ENCODE results near the gene DEFB132. TPM values are rescaled to one million over a fixed set of nuclear protein-coding genes. Genes with fewer than 3 reads are reported as not detected.
A peak's percentile ranks its signal among the peaks of the same experiment; 100 is the strongest.

The DEFB132 gene
- total and polyA plus RNA-seq, 2 of the 13 experiments (the other 11 are each of a cell fraction or from before 2014, with no cell fraction given) = not detected

DNA sequence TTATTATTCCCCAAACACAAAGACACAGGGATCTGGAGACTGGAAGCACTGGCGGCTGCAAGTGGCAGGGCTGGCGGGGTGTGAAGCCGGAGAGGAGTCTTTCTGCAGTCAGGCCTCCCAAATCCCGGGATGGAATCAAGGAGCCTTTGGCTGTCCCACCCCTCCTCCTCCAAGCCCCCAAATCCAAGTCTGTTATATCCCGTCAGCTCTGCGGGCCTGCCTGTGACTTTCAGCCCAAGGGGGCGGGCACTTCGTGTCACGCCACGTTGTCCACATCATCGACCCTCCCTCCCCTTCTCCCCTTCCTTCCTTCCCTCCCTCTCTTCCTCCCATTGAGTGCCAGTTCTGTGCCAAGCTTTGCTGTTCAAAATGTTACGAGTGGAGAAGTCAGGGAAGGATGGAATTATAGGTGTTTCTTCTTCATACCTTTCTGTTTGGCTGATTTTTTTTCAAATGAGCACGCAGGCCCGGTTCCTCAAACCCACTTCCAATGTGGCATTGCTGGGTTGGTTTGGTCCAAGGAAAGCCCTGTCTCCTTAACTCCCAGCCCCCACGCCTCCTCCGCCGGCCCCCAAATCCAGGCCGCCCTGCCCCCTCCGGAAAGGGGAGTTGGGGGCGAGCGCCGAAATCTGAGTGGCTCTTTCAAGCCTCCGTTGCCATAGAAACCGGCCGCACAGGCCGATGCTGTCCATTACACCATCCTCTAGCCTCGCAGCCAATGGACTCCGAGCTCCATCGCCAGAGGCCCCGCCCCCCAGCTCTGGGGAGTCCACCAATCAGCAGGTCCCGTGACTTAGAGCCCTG, 52.5 kb downstream of the DEFB132 start (continued):
- TF ChIP-seq, protein P1, sequence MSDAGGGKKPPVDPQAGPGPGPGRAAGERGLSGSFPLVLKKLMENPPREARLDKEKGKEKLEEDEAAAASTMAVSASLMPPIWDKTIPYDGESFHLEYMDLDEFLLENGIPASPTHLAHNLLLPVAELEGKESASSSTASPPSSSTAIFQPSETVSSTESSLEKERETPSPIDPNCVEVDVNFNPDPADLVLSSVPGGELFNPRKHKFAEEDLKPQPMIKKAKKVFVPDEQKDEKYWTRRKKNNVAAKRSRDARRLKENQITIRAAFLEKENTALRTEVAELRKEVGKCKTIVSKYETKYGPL (CRISPR knock-in tag; IDR thresholded peaks at IDR 0.05) = no peak
- TF ChIP-seq ZFY (CRISPR knock-in tag; IDR thresholded peaks at IDR 0.05) (peak; percentile 74), ZNF747 (CRISPR knock-in tag; IDR thresholded peaks at IDR 0.05; ENCODE audit: borderline replicate concordance) (peak; percentile 19; the same call in 1 of the 2 replicates), ZNF546 (CRISPR knock-in tag; conservative IDR thresholded peaks at IDR 0.05) (0 out of 2 replicates have a peak, but pooled peaks have one; percentile 56), ZFP90 (CRISPR knock-in tag; IDR thresholded peaks at IDR 0.05; ENCODE audit: borderline replicate concordance) (no peak), ATAD3A (CRISPR knock-in tag; IDR thresholded peaks at IDR 0.05) (0 out of 2 replicates have a peak, but pooled peaks have one; percentile 26), KLF9 (CRISPR knock-in tag; IDR thresholded peaks at IDR 0.05; ENCODE audit: low read depth) (0 out of 2 replicates have a peak, but pooled peaks have one; percentile 21), ZNF709 (CRISPR knock-in tag; IDR thresholded peaks at IDR 0.05) (no peak), SYNCRIP (IDR thresholded peaks at IDR 0.05; ENCODE audit: insufficient read depth, low read depth, low read length) (no peak), ZNF124 (CRISPR knock-in tag; IDR thresholded peaks at IDR 0.05) (0 out of 2 replicates have a peak, but pooled peaks have one; percentile 27), ZNF7 (CRISPR knock-in tag; IDR thresholded peaks at IDR 0.05) (no peak), SALL2 (CRISPR knock-in tag; IDR thresholded peaks at IDR 0.05) (no peak), KDM6A (CRISPR knock-in tag; IDR thresholded peaks at IDR 0.05; ENCODE audit: low read depth) (no peak; the same call in 1 of the 2 replicates), TMF1 (CRISPR knock-in tag; IDR thresholded peaks at IDR 0.05; ENCODE audit: low read depth) (0 out of 2 replicates have a peak, but pooled peaks have one; percentile 39), IRF2 (CRISPR knock-in tag; IDR thresholded peaks at IDR 0.05) (peak; percentile 61; the same call in 1 of the 2 replicates), RFXANK (CRISPR knock-in tag; IDR thresholded peaks at IDR 0.05) (peak; percentile 48; the same call in 1 of the 2 replicates), KLF15 (CRISPR knock-in tag; IDR thresholded peaks at IDR 0.05; ENCODE audit: borderline replicate concordance) (0 out of 2 replicates have a peak, but pooled peaks have one; percentile 79), ZNF776 (CRISPR knock-in tag; IDR thresholded peaks at IDR 0.05) (peak; percentile 86; the same call in 1 of the 2 replicates), NFE2L2 (IDR thresholded peaks at IDR 0.05; ENCODE audit: low read length) (no peak), KDM1A (CRISPR knock-in tag; IDR thresholded peaks at IDR 0.05) (no peak)
- TF ChIP-seq, protein P2, sequence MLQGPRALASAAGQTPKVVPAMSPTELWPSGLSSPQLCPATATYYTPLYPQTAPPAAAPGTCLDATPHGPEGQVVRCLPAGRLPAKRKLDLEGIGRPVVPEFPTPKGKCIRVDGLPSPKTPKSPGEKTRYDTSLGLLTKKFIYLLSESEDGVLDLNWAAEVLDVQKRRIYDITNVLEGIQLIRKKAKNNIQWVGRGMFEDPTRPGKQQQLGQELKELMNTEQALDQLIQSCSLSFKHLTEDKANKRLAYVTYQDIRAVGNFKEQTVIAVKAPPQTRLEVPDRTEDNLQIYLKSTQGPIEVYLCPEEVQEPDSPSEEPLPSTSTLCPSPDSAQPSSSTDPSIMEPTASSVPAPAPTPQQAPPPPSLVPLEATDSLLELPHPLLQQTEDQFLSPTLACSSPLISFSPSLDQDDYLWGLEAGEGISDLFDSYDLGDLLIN (CRISPR knock-in tag; IDR thresholded peaks at IDR 0.05; ENCODE audit: borderline replicate concordance) = no peak
- TF ChIP-seq, protein P3, sequence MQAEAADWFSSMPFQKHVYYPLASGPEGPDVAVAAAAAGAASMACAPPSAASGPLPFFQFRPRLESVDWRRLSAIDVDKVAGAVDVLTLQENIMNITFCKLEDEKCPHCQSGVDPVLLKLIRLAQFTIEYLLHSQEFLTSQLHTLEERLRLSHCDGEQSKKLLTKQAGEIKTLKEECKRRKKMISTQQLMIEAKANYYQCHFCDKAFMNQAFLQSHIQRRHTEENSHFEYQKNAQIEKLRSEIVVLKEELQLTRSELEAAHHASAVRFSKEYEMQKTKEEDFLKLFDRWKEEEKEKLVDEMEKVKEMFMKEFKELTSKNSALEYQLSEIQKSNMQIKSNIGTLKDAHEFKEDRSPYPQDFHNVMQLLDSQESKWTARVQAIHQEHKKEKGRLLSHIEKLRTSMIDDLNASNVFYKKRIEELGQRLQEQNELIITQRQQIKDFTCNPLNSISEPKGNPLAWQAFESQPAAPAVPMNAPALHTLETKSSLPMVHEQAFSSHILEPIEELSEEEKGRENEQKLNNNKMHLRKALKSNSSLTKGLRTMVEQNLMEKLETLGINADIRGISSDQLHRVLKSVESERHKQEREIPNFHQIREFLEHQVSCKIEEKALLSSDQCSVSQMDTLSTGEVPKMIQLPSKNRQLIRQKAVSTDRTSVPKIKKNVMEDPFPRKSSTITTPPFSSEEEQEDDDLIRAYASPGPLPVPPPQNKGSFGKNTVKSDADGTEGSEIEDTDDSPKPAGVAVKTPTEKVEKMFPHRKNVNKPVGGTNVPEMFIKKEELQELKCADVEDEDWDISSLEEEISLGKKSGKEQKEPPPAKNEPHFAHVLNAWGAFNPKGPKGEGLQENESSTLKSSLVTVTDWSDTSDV (CRISPR knock-in tag; IDR thresholded peaks at IDR 0.05) = 0 out of 2 replicates have a peak, but pooled peaks have one; percentile 78
- TF ChIP-seq, protein P4, sequence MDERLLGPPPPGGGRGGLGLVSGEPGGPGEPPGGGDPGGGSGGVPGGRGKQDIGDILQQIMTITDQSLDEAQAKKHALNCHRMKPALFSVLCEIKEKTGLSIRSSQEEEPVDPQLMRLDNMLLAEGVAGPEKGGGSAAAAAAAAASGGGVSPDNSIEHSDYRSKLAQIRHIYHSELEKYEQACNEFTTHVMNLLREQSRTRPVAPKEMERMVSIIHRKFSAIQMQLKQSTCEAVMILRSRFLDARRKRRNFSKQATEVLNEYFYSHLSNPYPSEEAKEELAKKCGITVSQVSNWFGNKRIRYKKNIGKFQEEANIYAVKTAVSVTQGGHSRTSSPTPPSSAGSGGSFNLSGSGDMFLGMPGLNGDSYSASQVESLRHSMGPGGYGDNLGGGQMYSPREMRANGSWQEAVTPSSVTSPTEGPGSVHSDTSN (CRISPR knock-in tag; IDR thresholded peaks at IDR 0.05) = peak; percentile 70

Data from HepG2 (cell line).